CD4-positive, alpha-beta T cell (primary cell): ENCODE data around the gene VASH2. TPM values are rescaled to one million over a fixed set of nuclear protein-coding genes. Genes with fewer than 3 reads are reported as not detected.

Experiments
- ATAC-seq: fragments of 200-7000 bp; cut with Tn5 transposase; one replicate; pipeline ENCODE4 v1.10.0; 2022; ENCODE audit warnings: mild to moderate bottlenecking; ENCODE audit not compliant: poor library complexity
- CTCF ChIA-PET: fragments of 350-600 bp; sonication (Branson Sonifier 250); formaldehyde crosslinking; loops from one replicate; lab custom pipeline; 2021; ENCODE audit warnings: antibody characterized with exemption, inconsistent platforms; lab: Charles Lee
- POLR2A ChIA-PET: fragments of 350-600 bp; sonication (Branson Sonifier 250); formaldehyde crosslinking; loops from one replicate; lab custom pipeline; 2021; ENCODE audit warnings: antibody characterized with exemption, inconsistent platforms; lab: Charles Lee
- DNase-seq, 14 experiments: peaks; one replicate each; pipeline ENCODE4 v3.0.0-alpha.2; 2013 to 2020; ENCODE audit warnings: mixed read lengths in 2 of 14
- H3K27ac ChIP-seq, 2 donors: one replicate each; pipeline versions ENCODE4 v1.5.1 to v1.7.0; 2013; ENCODE audit warnings: low read length in 2 of 2, low read depth in 1 of 2, mild to moderate bottlenecking in 1 of 2
- H3K27me3 ChIP-seq, 2 experiments: 1 replicate in 1 of 2; 2 replicates in 1 of 2; pipeline versions ENCODE4 v1.6.1 to v1.7.0; 2013; ENCODE audit warnings: low read length in 2 of 2, control low read depth in 1 of 2, mild to moderate bottlenecking in 1 of 2, moderate library complexity in 1 of 2; ENCODE audit not compliant: insufficient read depth in 2 of 2, control insufficient read depth in 1 of 2
- H3K36me3 ChIP-seq: one replicate; pipeline ENCODE4 v1.6.1; 2013; ENCODE audit warnings: low read length, control low read depth; ENCODE audit not compliant: insufficient read depth
- H3K4me1 ChIP-seq: one replicate; pipeline ENCODE4 v1.6.1; 2013; ENCODE audit warnings: low read length, control low read depth; ENCODE audit not compliant: insufficient read depth
- H3K4me3 ChIP-seq: one replicate; pipeline ENCODE4 v1.5.1; 2013; ENCODE audit warnings: mild to moderate bottlenecking, low read length, moderate library complexity
- H3K9me3 ChIP-seq, 2 experiments: 1 replicate in 1 of 2; 2 replicates in 1 of 2; pipeline versions ENCODE4 v1.6.1 to v1.7.0; 2013; ENCODE audit warnings: low read length in 2 of 2, mild to moderate bottlenecking in 2 of 2, control low read depth in 1 of 2, moderate library complexity in 1 of 2; ENCODE audit not compliant: control insufficient read depth in 1 of 2, insufficient read depth in 1 of 2
- H3K27ac Mint-ChIP-seq: one replicate; pipeline ENCODE4 v1.8.0; 2020; ENCODE audit warnings: mixed read lengths
- H3K27me3 Mint-ChIP-seq: one replicate; pipeline ENCODE4 v1.8.0; 2021; ENCODE audit warnings: mixed read lengths
- H3K36me3 Mint-ChIP-seq: one replicate; pipeline ENCODE4 v1.8.0; 2021; ENCODE audit warnings: low read depth, mixed read lengths
- H3K4me1 Mint-ChIP-seq: one replicate; pipeline ENCODE4 v1.8.0; 2021; ENCODE audit warnings: low read depth, mixed read lengths
- H3K4me3 Mint-ChIP-seq: one replicate; pipeline ENCODE4 v1.8.0; 2020; ENCODE audit warnings: mild to moderate bottlenecking, mixed read lengths
- H3K9me3 Mint-ChIP-seq: one replicate; pipeline ENCODE4 v1.8.0; 2020; ENCODE audit warnings: mixed read lengths
- intact Hi-C, 2 experiments: fragments of 100-400 bp; cut with DNase I in 1 of 2; cut with micrococcal nuclease in 1 of 2; formaldehyde crosslinking; loops; one replicate each; pipeline versions ENCODE4 v1.15.1 to v1.9.0; 2023 to 2025; cut with DNase I, micrococcal nuclease
- total RNA-seq, 174 experiments: library from RNA in 2 of 174; stranded (reverse) in 2 of 174; gene quantifications; one replicate each; pipeline ENCODE4 v1.2.3 and lab custom pipeline; 2021 to 2026
- TF ChIP-seq, protein P1 (sequence below): fragments of 200-600 bp; IDR thresholded peaks from one replicate; pipeline ENCODE4 v1.8.0; 2022; ENCODE audit warnings: antibody characterized with exemption, mild to moderate bottlenecking

VASH2 gene
- total RNA-seq, 2 experiments from 2014 or later = 0.11 to 0.17 TPM

- CTCF ChIA-PET = no interaction called here
Measured at GRCh38 chr1:212983482-212983881, 33.1 kb downstream of the VASH2 start.

DNA sequence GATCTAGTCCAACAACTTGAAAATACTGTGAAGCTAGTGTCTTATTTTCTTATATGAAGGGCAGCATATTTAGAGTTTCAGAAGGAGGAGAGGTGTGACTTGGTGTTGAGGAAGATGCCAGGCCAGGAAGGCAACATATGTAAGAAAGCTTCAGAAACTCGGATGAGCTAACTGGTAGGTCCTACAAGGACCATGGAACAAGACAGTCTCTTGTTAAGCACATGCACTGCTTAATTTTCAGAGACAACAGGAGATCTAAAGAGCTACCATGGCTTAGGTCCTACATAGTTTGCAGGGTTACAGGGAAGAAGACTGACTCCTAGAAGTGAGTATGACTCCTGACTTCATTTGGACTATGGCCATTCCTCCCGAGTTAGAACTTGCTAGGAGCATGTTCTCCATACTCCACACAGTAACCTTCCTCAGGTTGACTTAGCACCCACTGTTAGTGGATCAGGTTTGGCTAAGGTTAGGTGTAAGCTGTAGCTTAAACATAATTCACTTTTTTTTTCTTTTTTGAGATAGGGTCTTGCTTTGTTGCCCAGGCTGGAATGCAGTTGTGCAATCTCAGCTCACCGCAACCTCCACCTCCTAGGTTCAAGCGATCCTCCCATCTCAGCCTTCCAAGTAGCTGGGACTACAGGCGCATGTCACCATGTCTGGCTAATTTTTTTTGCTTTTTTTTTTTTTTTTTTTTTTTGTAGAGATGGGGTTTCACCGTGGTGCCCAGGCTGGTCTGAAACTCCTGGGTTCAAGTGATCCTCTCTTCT is 34.4 kb downstream of the VASH2 start:
- POLR2A ChIA-PET = interaction anchor here (0.8 kb wide), 1 partner anchor 127 kb away, joined by 3 read pairs; the partner anchor contains the start of gene FLVCR1
- intact Hi-C loops = loop anchor here in 1 of 2 experiments (5.0 kb wide), 1 partner anchor 167 kb away; no protein-coding TSS in a partner anchor

More at GRCh38 chr1:212983482-212983881, 33.1 kb downstream of the VASH2 start:
- no peak overlapping the region for H3K27ac Mint-ChIP-seq
- no peak for DNase-seq
- POLR2A ChIA-PET = no interaction called here
- no peak overlapping the region for H3K4me3 Mint-ChIP-seq
- H3K4me1 ChIP-seq = peaks cover 28% of the 10 kb centered on the region
- intact Hi-C loops = loop anchor here in 1 of 2 experiments (5.0 kb wide), 1 partner anchor 166 kb away; no protein-coding TSS in a partner anchor
- no peaks in the 10 kb centered on the region for H3K9me3 Mint-ChIP-seq
- TF ChIP-seq, protein P1, sequence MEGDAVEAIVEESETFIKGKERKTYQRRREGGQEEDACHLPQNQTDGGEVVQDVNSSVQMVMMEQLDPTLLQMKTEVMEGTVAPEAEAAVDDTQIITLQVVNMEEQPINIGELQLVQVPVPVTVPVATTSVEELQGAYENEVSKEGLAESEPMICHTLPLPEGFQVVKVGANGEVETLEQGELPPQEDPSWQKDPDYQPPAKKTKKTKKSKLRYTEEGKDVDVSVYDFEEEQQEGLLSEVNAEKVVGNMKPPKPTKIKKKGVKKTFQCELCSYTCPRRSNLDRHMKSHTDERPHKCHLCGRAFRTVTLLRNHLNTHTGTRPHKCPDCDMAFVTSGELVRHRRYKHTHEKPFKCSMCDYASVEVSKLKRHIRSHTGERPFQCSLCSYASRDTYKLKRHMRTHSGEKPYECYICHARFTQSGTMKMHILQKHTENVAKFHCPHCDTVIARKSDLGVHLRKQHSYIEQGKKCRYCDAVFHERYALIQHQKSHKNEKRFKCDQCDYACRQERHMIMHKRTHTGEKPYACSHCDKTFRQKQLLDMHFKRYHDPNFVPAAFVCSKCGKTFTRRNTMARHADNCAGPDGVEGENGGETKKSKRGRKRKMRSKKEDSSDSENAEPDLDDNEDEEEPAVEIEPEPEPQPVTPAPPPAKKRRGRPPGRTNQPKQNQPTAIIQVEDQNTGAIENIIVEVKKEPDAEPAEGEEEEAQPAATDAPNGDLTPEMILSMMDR = no peak
- peaks cover 5% of the 10 kb centered on the region for H3K4me1 Mint-ChIP-seq
- H3K27me3 Mint-ChIP-seq = no peaks in the 10 kb centered on the region
- no peaks in the 10 kb centered on the region for H3K36me3 ChIP-seq
- H3K27me3 ChIP-seq = no peaks in the 10 kb centered on the region
- no peak overlapping the region for H3K27ac ChIP-seq
- H3K9me3 ChIP-seq = no peaks in the 10 kb centered on the region
- H3K4me3 ChIP-seq = no peak overlapping the region
- no peak for ATAC-seq
- H3K36me3 Mint-ChIP-seq = no peaks in the 10 kb centered on the region

GRCh38 chr1:212986551-212986950 is 36.2 kb downstream of the VASH2 start:
- no peak overlapping the region for H3K4me3 Mint-ChIP-seq
- peaks cover 14% of the 10 kb centered on the region for H3K36me3 Mint-ChIP-seq
- no peaks in the 10 kb centered on the region for H3K27me3 Mint-ChIP-seq
- no peak for DNase-seq
- no peak overlapping the region for H3K27ac Mint-ChIP-seq
- CTCF ChIA-PET = interaction anchor here (0.7 to 0.9 kb wide), 2 partner anchors 9 to 582 kb away, joined by 3 to 4 read pairs; no protein-coding TSS in a partner anchor
- intact Hi-C loops = no loop called here
- Histone ChIP-seq H3K27ac (no peak overlapping the region), H3K4me3 (no peak overlapping the region), H3K27me3 (no peaks in the 10 kb centered on the region), H3K4me1 (peaks cover 4% of the 10 kb centered on the region), H3K9me3 (no peaks in the 10 kb centered on the region), H3K36me3 (peaks cover 4% of the 10 kb centered on the region)
- H3K9me3 Mint-ChIP-seq = no peaks in the 10 kb centered on the region
- H3K4me1 Mint-ChIP-seq = peaks cover 10% of the 10 kb centered on the region
- TF ChIP-seq, protein P1 = no peak
- no peak for ATAC-seq
- POLR2A ChIA-PET = no interaction called here

More for the DNA sequence above, 34.4 kb downstream of the VASH2 start:
- CTCF ChIA-PET = no interaction called here
- Histone ChIP-seq H3K4me3 (no peak overlapping the region), H3K27ac (no peak overlapping the region), H3K4me1 (peaks cover 16% of the 10 kb centered on the region), H3K9me3 (no peaks in the 10 kb centered on the region), H3K36me3 (no peaks in the 10 kb centered on the region), H3K27me3 (no peaks in the 10 kb centered on the region)
- no peaks in the 10 kb centered on the region for H3K27me3 Mint-ChIP-seq
- peaks cover 1% of the 10 kb centered on the region for H3K36me3 Mint-ChIP-seq
- TF ChIP-seq, protein P1 = no peak
- ATAC-seq (no peak), DNase-seq (no peak)
- no peak overlapping the region for H3K4me3 Mint-ChIP-seq
- no peaks in the 10 kb centered on the region for H3K9me3 Mint-ChIP-seq
- H3K27ac Mint-ChIP-seq = no peak overlapping the region
- H3K4me1 Mint-ChIP-seq = peaks cover 7% of the 10 kb centered on the region
